ENCODE measurements around the gene SYNJ1.

Gene SYNJ1

GRCh38 chr21:32726839-32727686 is 750 bp downstream of the SYNJ1 start:
- no peak for TF ChIP-seq ZNF274 (IDR thresholded peaks at IDR 0.05; ENCODE audit: low read depth, low read length)
- H3K4me3 ChIP-seq (ENCODE audit: low read length): peak overlapping the region; percentile 89

- no peak for TF ChIP-seq ZNF274 (IDR thresholded peaks at IDR 0.05; ENCODE audit: low read depth, low read length)
- no peak overlapping the region for H3K4me3 ChIP-seq (ENCODE audit: low read length)
These were observed 8.7 kb downstream of the SYNJ1 start for GRCh38 chr21:32719085-32719484.

GRCh38 chr21:32717851-32718316 is 9.9 kb downstream of the SYNJ1 start:
- TF ChIP-seq ZNF274 (IDR thresholded peaks at IDR 0.05; ENCODE audit: low read depth, low read length): no peak
- no peak overlapping the region for H3K4me3 ChIP-seq (ENCODE audit: low read length)

GRCh38 chr21:32716486-32716885 is 11.3 kb downstream of the SYNJ1 start:
- no peak overlapping the region for H3K4me3 ChIP-seq (ENCODE audit: low read length)
- no peak for TF ChIP-seq ZNF274 (IDR thresholded peaks at IDR 0.05; ENCODE audit: low read depth, low read length)

- no peak overlapping the region for H3K4me3 ChIP-seq (ENCODE audit: low read length)
- no peak for TF ChIP-seq ZNF274 (IDR thresholded peaks at IDR 0.05; ENCODE audit: low read depth, low read length)
These were observed 14.1 kb downstream of the SYNJ1 start for GRCh38 chr21:32713726-32714125.

GRCh38 chr21:32712641-32713040 is 15.2 kb downstream of the SYNJ1 start:
- TF ChIP-seq ZNF274 (IDR thresholded peaks at IDR 0.05; ENCODE audit: low read depth, low read length): no peak
- no peak overlapping the region for H3K4me3 ChIP-seq (ENCODE audit: low read length)

GRCh38 chr21:32712043-32712442 is 15.8 kb downstream of the SYNJ1 start:
- TF ChIP-seq ZNF274 (IDR thresholded peaks at IDR 0.05; ENCODE audit: low read depth, low read length): no peak

GRCh38 chr21:32710987-32711386 is 16.8 kb downstream of the SYNJ1 start:
- no peak for TF ChIP-seq ZNF274 (IDR thresholded peaks at IDR 0.05; ENCODE audit: low read depth, low read length)
- H3K4me3 ChIP-seq (ENCODE audit: low read length): no peak overlapping the region

More at GRCh38 chr21:32712043-32712442, 15.8 kb downstream of the SYNJ1 start:
- no peak overlapping the region for H3K4me3 ChIP-seq (ENCODE audit: low read length)

- TF ChIP-seq ZNF274 (IDR thresholded peaks at IDR 0.05; ENCODE audit: low read depth, low read length): no peak
- H3K4me3 ChIP-seq (ENCODE audit: low read length): no peak overlapping the region
These were observed 17.6 kb downstream of the SYNJ1 start for GRCh38 chr21:32710069-32710784.

- no peak for TF ChIP-seq ZNF274 (IDR thresholded peaks at IDR 0.05; ENCODE audit: low read depth, low read length)
- no peak overlapping the region for H3K4me3 ChIP-seq (ENCODE audit: low read length)
These were observed 19.7 kb downstream of the SYNJ1 start for GRCh38 chr21:32708069-32708468.

GRCh38 chr21:32705901-32706300 is 21.9 kb downstream of the SYNJ1 start:
- no peak overlapping the region for H3K4me3 ChIP-seq (ENCODE audit: low read length)
- TF ChIP-seq ZNF274 (IDR thresholded peaks at IDR 0.05; ENCODE audit: low read depth, low read length): no peak

- H3K4me3 ChIP-seq (ENCODE audit: low read length): no peak overlapping the region
- no peak for TF ChIP-seq ZNF274 (IDR thresholded peaks at IDR 0.05; ENCODE audit: low read depth, low read length)
These were observed 22.7 kb downstream of the SYNJ1 start for GRCh38 chr21:32705139-32705538.

- no peak overlapping the region for H3K4me3 ChIP-seq (ENCODE audit: low read length)
These were observed 25.1 kb downstream of the SYNJ1 start for GRCh38 chr21:32702702-32703101.

GRCh38 chr21:32698971-32699693 is 28.7 kb downstream of the SYNJ1 start:
- no peak for TF ChIP-seq ZNF274 (IDR thresholded peaks at IDR 0.05; ENCODE audit: low read depth, low read length)
- H3K4me3 ChIP-seq (ENCODE audit: low read length): no peak overlapping the region

More at GRCh38 chr21:32702702-32703101, 25.1 kb downstream of the SYNJ1 start:
- no peak for TF ChIP-seq ZNF274 (IDR thresholded peaks at IDR 0.05; ENCODE audit: low read depth, low read length)

Measured in GM08714 (cell line).